GM06990 (cell line): Measurements from ENCODE around the gene SELENOP.

Experiments used
- DNase-seq: peaks from one replicate; pipeline ENCODE4 v3.0.0-alpha.2; 2011; ENCODE audit not compliant: insufficient read length; ENCODE audit errors: extremely low read depth
- H3K27me3 ChIP-seq: replicated peaks from 2 replicates; pipeline ENCODE4 v1.6.0; 2011; ENCODE audit warnings: low read length; ENCODE audit not compliant: control insufficient read depth, insufficient read depth
- H3K36me3 ChIP-seq: 2 replicates; pipeline ENCODE4 v1.5.1; 2011; ENCODE audit warnings: low read length; ENCODE audit not compliant: control insufficient read depth, insufficient read depth
- H3K4me3 ChIP-seq: replicated peaks from 2 replicates; pipeline ENCODE4 v1.5.1; 2011; ENCODE audit warnings: low read depth, mild to moderate bottlenecking, control low read depth, low read length
- CTCF ChIP-seq: IDR thresholded peaks from 2 replicates; pipeline ENCODE4 v1.5.1; 2011; ENCODE audit warnings: low read length, control low read depth, mild to moderate bottlenecking, inconsistent platforms; ENCODE audit not compliant: insufficient read depth, poor library complexity, severe bottlenecking

Gene SELENOP

GRCh38 chr5:42785756-42786155 lies 25.9 kb downstream of the SELENOP start:
- no peaks in the 10 kb centered on the region for H3K27me3 ChIP-seq
- no peak for DNase-seq
- H3K4me3 ChIP-seq: no peak overlapping the region
- no peak for TF ChIP-seq CTCF
- H3K36me3 ChIP-seq: no peaks in the 10 kb centered on the region; the same call in 1 of the 2 replicates

DNA sequence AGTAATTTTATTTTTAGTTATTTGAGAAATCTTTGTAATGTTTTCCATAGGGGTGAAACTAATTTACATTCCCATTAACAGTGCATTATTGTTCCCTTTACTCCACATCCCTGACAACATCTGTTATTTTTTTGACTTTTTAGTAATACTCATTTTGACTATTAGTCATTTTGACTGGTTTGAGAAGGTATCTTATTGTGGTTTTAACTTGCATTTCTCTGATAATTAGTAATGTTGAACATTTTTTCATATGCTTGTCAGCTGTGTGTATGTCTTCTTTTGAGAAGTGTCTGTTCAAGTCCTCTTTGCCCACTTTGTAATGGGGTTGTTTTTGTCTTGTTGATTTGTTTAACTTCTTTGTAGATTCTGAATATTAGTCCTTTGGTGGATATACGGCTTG lies 27.6 kb downstream of the SELENOP start:
- H3K27me3 ChIP-seq: no peaks in the 10 kb centered on the region
- DNase-seq: no peak
- H3K36me3 ChIP-seq: no peaks in the 10 kb centered on the region; the same call in 1 of the 2 replicates
- H3K4me3 ChIP-seq: no peak overlapping the region
- no peak for TF ChIP-seq CTCF

DNA sequence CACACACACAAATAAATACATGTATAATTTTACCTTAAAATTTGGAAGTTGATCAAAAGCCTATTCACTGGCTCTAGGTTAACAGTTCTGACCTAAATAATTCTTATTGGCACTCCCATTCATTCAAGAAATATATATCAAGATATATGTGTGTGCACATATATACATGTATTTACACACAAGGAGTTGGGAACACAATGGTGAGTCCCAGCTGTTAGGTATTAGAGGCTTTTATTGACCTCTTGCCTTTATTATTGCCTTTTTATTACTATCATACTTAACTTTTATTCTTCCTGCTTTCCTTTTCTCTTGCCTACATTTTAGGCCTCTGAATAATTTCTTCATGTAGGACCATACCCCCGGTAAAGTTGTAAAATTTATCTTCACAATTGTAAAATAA lies 30.1 kb downstream of the SELENOP start:
- DNase-seq: no peak
- H3K27me3 ChIP-seq: no peaks in the 10 kb centered on the region
- no peak overlapping the region for H3K4me3 ChIP-seq
- no peaks in the 10 kb centered on the region for H3K36me3 ChIP-seq
- no peak for TF ChIP-seq CTCF

GRCh38 chr5:42779083-42779482 lies 32.6 kb downstream of the SELENOP start:
- Histone ChIP-seq H3K4me3 (no peak overlapping the region), H3K27me3 (no peaks in the 10 kb centered on the region), H3K36me3 (no peaks in the 10 kb centered on the region)
- no peak for DNase-seq
- TF ChIP-seq CTCF: no peak

DNA sequence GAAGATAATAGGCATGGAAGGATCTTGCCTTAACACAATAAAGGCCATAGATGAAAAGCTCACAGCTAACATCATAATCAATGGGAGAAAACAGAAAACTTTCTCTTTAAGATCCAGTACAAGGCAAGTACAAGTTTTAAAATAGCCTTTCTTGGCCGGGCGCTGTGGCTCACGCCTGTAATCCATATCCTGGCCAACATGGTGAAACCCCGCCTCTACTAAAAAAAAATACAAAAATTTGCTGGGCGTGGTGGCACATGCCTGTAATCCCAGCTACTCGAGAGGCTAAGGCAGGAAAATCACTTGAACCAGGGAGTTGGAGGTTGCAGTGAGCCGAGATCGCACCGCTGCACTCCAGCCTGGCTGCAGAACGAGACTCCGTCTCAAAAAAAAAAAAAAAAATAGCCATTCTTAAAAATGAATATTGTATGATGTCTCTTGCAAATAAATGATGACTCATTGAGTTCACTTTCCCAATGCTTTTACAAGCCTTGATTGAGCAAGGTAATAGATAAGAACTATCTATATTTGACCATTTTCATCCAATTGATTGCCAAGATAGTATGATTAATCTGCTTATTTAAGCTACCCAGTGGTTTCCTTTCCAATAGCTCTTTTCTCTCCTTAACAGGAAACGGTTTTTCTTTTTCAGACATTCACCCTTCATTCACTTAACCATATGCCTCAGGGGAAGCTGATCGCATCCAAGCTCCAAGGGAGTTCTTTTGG lies 39.3 kb downstream of the SELENOP start:
- no peak overlapping the region for H3K4me3 ChIP-seq
- H3K27me3 ChIP-seq: no peaks in the 10 kb centered on the region
- no peak for TF ChIP-seq CTCF
- no peaks in the 10 kb centered on the region for H3K36me3 ChIP-seq
- no peak for DNase-seq

DNA sequence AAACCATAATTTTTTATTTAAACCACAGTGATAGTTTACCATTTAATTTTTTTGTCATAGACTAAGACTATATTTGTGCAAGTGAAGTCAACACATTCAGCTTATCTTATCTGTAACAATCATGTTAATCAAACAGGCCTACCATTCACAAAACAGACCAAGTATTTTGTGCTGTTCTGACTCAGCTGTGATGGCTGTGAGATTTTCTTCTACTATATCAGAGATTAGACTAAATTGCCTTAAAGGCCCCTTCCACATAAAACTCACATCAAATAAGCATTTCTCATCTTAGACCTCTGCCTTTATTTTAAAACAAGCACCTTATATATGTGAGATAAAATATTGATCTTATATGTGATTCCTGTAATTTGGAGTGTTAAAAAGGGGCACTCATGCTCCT lies 41.7 kb downstream of the SELENOP start:
- Histone ChIP-seq H3K4me3 (no peak overlapping the region), H3K27me3 (no peaks in the 10 kb centered on the region), H3K36me3 (no peaks in the 10 kb centered on the region)
- DNase-seq: no peak
- TF ChIP-seq CTCF: no peak
